Measurements from ENCODE around the gene MT1F. TPM values are rescaled to one million over a fixed set of nuclear protein-coding genes. Genes with fewer than 3 reads are reported as not detected.
"Not testable (repeated sequence)": the region's sequence is repeated elsewhere in the genome, so short reads cannot be mapped to it uniquely, and the experiment has no call there.

The MT1F gene
- total and polyA plus RNA-seq, 2 experiments from 2014 or later, result not detected

GRCh38 chr16:56669840-56670619 is 12.3 kb downstream of the MT1F start:
- Histone ChIP-seq H3K4me3 (no peak overlapping the region), H3K4me1 (ENCODE audit: low read depth) (no peaks in the 10 kb centered on the region), H3K27ac (no peak overlapping the region), H3K36me3 (no peaks in the 10 kb centered on the region), H3K9me3 (ENCODE audit: low read depth) (no peaks in the 10 kb centered on the region), H3K27me3 (peaks cover 100% of the 10 kb centered on the region)
- no peak for TF ChIP-seq CTCF (IDR thresholded peaks at IDR 0.05; ENCODE audit: low read depth, low read length)
- DNase-seq (ENCODE audit: low read depth in 1 of 2, low spot score in 1 of 2), result no peak

GRCh38 chr16:56670620-56670934 is 12.8 kb downstream of the MT1F start:
- Histone ChIP-seq H3K9me3 (ENCODE audit: low read depth) (no peaks in the 10 kb centered on the region), H3K27me3 (peaks cover 100% of the 10 kb centered on the region), H3K36me3 (no peaks in the 10 kb centered on the region), H3K27ac (no peak overlapping the region), H3K4me3 (no peak overlapping the region), H3K4me1 (ENCODE audit: low read depth) (no peaks in the 10 kb centered on the region)
- TF ChIP-seq CTCF (IDR thresholded peaks at IDR 0.05; ENCODE audit: low read depth, low read length), result no peak
- DNase-seq (ENCODE audit: low read depth in 1 of 2, low spot score in 1 of 2), result no peak

- peaks cover 100% of the 10 kb centered on the region for H3K27me3 ChIP-seq
- H3K9me3 ChIP-seq (ENCODE audit: low read depth); DNase-seq (ENCODE audit: low read depth in 1 of 2, low spot score in 1 of 2); H3K4me3 ChIP-seq; H3K36me3 ChIP-seq; H3K4me1 ChIP-seq (ENCODE audit: low read depth); H3K27ac ChIP-seq: not testable (repeated sequence)
These were observed 13.9 kb downstream of the MT1F start for GRCh38 chr16:56671691-56672090.

GRCh38 chr16:56672171-56672570 is 14.4 kb downstream of the MT1F start:
- not testable (repeated sequence) for H3K4me3 ChIP-seq; DNase-seq (ENCODE audit: low read depth in 1 of 2, low spot score in 1 of 2); H3K4me1 ChIP-seq (ENCODE audit: low read depth); H3K36me3 ChIP-seq; H3K27ac ChIP-seq; H3K9me3 ChIP-seq (ENCODE audit: low read depth)
- H3K27me3 ChIP-seq, result peaks cover 100% of the 10 kb centered on the region

- no peak for DNase-seq (ENCODE audit: low read depth in 1 of 2, low spot score in 1 of 2)
- TF ChIP-seq CTCF (IDR thresholded peaks at IDR 0.05; ENCODE audit: low read depth, low read length), result no peak
- H3K27me3 ChIP-seq, result peaks cover 100% of the 10 kb centered on the region
These were observed 15.2 kb downstream of the MT1F start for GRCh38 chr16:56672761-56673536.

GRCh38 chr16:56673921-56674320 is 16.2 kb downstream of the MT1F start:
- H3K27me3 ChIP-seq, result peaks cover 97% of the 10 kb centered on the region

More at GRCh38 chr16:56672761-56673536, 15.2 kb downstream of the MT1F start:
- H3K4me1 ChIP-seq (ENCODE audit: low read depth), result peaks cover 4% of the 10 kb centered on the region
- no peak overlapping the region for H3K27ac ChIP-seq
- H3K36me3 ChIP-seq, result no peaks in the 10 kb centered on the region
- no peak overlapping the region for H3K4me3 ChIP-seq
- no peaks in the 10 kb centered on the region for H3K9me3 ChIP-seq (ENCODE audit: low read depth)

GRCh38 chr16:56674570-56674969 is 16.8 kb downstream of the MT1F start:
- DNase-seq (ENCODE audit: low read depth in 1 of 2, low spot score in 1 of 2); H3K27ac ChIP-seq; H3K36me3 ChIP-seq; H3K4me1 ChIP-seq (ENCODE audit: low read depth); H3K9me3 ChIP-seq (ENCODE audit: low read depth); H3K4me3 ChIP-seq: not testable (repeated sequence)
- H3K27me3 ChIP-seq, result peaks cover 93% of the 10 kb centered on the region

More at GRCh38 chr16:56673921-56674320, 16.2 kb downstream of the MT1F start:
- no peak overlapping the region for H3K27ac ChIP-seq
- TF ChIP-seq CTCF (IDR thresholded peaks at IDR 0.05; ENCODE audit: low read depth, low read length), result peak; percentile 68
- H3K36me3 ChIP-seq, result no peaks in the 10 kb centered on the region
- H3K9me3 ChIP-seq (ENCODE audit: low read depth), result no peaks in the 10 kb centered on the region
- peaks cover 4% of the 10 kb centered on the region for H3K4me1 ChIP-seq (ENCODE audit: low read depth)
- DNase-seq (ENCODE audit: low read depth in 1 of 2, low spot score in 1 of 2), result peak; percentile 45 to 47
- no peak overlapping the region for H3K4me3 ChIP-seq
